Renal cortex interstitium (tissue), 11 donors: ENCODE results near the gene MET. TPM values are rescaled to one million over a fixed set of nuclear protein-coding genes. Genes with fewer than 3 reads are reported as not detected.
"Not testable (repeated sequence)": the region's sequence is repeated elsewhere in the genome, so short reads cannot be mapped to it uniquely, and the experiment has no call there.

ENCODE experiments used
- DNase-seq, 11 donors: peaks; one replicate each; pipeline ENCODE4 v3.0.0-alpha.2; 2013; ENCODE audit warnings: low read depth in 9 of 11, low spot score in 4 of 11; ENCODE audit errors: extremely low read depth in 1 of 11
- polyA plus RNA-seq, 3 donors: library from polyadenylated mRNA; unstranded; fragments of 120-200 nt; gene quantifications; one replicate each; pipeline ENCODE4 v1.2.1, GENCODE V29; 2013; ENCODE audit not compliant: insufficient read length in 3 of 3

The MET gene
- polyA plus RNA-seq, 3 donors, result 41.0 to 55.2 (median 54.2) TPM

DNA sequence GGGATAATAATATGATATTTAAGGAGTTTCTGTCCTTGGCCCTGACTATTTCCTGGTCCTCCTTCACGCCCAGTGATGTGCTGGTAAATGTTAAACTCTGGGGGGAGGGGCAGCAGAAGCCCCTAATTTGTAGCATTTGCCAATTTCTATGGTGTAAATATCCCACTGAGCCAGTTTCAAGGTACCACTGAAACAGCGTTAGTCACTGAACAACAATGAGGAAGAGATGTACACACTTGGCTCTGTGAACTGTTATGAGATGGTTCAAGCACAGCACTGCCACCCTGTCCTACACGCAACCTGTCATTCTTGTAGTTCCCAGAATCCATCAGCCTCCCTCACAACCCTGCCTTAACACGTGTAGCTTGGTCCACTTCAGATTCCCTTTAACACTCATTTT lies 39.8 kb downstream of the MET start:
- DNase-seq, result no peak

DNA sequence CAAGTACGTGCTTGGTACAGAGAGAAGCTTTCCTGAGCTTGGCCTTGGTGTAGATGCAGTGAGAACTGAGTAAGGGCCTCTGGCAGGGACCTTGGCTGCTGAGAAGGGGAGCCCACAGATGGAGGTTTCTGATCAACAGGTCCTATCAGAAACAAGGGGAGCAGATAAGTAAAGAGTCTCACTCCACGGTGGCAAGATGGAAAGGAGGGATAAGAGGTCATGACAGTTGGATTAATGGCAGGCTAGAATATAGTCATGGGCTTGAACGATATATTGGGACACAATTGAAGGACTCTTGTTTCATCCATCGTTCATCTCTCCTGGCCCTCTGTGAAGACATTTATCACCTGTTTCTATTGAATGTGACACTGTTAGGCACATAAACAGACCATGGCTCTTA lies 41.5 kb downstream of the MET start:
- no peak for DNase-seq

DNA sequence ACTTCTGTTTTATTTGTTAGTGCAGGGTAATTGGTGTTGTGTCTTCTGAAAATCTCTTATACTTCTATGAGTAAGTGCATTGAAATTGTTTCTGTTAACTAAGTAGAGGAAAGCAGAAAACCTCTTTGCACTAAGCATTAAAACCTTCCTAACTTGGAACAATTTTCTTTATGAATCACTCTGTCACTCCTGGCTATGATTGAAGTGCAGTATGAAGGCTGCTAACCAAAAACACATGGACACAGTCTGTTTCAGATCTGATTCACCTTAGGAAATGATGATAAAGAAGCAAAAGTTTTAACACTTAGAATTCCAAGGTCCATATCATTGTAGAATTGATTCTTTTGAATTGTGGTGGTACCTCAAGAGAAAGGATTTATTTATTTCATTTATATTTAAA lies 41.9 kb downstream of the MET start:
- no peak for DNase-seq

DNA sequence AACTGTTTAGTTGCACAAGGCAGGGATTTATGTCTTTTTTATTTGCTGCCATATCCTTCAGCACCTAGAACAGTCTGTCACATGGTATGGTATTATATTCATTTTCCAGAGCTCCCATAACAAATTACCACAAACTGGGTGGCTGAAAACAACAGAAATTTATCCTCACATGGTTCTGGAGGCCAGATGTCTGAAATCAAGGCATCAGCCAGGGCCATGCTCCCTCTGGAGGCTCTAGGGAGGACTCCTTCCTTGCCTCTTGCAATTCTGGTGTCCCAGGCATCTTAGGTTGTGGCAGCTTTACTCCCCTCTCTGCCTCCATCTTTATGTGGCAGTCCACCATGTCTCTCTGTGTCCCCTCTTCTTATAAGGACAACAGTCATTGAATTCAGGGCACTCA lies 43.1 kb downstream of the MET start:
- no peak for DNase-seq

DNA sequence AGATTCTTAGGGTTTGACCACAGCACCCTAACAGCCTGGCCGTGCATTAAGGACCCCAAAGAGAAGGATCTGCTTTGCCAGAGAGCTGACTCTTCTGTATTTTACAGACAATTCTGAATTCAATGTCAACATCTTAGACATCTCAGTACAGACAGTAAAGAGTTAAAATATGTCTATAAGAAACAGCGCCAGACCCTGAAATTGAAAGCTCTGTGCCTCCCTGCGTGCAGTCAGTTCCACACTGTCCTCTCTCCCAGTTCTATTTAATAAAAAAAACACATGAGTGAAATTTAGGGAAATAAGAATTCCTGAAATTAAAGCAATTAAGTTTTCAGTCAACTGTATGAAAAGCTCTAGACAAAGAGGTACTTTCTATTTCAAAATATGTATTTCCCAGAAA lies 45.1 kb downstream of the MET start:
- DNase-seq, result no peak

DNA sequence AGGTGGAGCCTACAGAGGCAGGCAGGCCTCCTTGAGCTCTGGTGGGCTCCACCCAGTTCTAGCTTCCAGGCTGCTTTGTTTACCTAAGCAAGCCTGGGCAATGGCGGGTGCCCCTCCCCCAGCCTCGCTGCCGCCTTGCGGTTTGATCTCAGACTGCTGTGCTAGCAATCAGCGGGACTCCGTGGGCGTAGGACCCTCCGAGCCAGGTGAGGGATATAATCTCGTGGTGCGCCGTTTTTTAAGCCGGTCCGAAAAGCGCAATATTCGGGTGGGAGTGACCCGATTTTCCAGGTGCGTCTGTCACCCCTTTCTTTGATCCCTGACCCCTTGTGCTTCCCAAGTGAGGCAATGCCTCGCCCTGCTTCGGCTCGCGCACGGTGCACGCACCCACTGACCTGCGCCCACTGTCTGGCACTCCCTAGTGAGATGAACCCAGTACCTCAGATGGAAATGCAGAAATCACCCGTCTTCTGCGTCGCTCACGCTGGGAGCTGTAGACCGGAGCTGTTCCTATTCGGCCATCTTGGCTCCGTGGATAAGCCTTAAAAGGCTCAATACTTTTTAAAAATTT lies 52.0 kb downstream of the MET start:
- DNase-seq, result not testable (repeated sequence)

DNA sequence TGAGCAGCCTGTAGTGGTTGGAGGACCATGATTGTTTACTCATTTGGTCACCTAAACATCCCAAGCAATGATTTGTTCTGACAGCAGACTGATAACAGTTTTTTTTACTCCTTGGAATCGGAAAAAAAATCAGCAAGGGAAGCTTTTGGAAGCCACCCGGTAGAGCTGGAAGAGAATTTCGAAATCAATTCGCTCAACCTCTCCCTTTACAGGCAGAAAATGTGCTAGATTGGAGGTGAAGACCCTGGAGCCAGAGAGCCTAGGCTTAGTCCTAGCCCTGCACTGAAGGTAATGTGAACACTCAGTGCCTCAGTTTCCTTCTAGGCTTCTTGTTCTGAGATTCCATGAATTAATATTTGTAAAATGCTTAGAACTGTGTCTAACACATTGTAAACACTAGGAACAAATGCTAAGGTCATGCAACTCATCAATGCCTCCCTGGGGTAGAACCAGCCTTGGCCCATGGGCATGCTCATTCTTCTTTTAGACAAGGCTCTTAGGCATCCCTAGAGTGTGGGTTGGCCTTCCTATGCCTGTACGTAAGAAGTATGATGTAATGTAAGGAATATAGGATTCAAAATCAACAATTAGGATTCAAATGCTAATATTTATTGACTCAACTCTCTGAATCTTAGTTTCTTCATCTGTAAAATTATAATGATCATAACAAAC lies 52.7 kb downstream of the MET start:
- DNase-seq, result no peak

DNA sequence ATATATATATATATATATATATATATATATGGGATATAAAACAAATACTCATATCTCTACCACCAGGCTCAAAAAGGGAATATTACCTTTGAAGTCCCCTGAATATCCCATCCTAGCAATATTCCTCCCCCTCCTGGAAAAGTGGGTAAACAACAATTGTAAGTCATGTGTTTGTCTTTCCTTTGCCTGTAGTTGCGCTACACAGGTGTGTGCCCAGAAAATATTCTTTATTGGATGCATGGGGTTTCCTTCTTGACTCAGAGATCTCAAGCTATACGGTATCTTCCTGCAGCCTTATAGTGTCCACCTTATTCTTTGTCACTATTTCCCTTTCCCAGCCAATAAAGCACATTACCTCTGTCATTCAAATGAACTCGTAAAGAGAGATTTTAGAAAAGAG lies 54.2 kb downstream of the MET start:
- no peak for DNase-seq

DNA sequence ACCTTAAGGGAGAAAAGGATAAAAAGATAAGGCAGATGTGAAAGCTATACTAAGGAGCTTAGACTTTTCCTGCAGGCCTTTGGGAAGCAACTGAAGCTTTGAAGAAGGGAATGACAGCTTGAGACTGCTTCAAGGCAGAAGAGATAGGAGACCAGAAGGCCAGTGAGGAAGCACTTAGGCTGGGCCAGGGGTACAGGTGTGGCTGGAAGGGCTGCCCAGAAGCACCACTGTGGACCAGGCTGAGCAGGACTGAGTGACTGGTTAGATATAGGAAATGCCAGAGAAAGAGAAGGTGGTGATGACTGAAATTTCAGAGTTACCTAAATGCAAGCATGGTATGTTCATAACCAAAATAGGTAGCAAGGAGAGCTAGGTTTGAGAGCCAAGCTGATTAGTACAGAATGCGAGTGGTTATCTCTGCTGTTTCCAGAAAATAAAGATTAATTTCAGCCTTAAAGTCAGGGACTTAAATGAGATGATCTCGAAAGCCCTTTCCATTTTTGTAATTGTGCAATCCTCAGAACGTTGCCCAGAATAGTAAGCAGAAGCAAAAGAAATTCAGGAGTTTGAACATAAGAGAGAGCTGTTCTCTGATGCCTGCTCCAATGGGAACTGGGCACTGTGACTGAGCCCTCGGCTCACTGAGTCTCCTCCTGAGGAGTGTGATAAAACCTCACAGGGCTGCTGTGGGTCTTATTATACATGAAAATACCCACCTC lies 54.9 kb downstream of the MET start:
- DNase-seq, result no peak

DNA sequence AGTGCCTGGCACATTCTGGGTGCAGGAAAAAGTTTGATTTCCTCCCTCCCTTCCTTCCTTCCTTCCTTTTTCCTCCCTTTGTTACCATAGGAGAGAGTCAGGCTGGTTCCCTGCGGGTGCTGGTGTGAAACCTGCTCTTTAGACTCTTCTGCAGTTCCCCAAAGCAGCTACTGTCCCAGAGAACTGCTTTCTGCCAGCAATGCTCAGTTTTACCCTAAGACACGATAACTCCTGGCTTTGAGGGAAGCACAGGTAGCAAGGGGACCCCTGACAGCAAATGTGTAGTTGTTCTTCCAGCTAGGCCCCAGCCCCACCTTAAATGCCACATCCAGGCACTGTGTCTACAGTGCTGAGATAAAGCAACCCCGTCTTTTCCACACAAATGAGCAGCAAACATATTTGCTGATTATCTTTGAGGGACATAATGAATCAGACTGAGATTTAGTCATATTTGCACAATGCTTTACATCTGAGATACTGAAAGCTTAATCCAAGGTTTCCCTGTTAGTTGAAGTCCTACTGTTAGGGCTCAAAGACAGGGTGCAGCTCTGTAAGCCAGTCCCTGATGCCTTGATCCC lies 55.5 kb downstream of the MET start:
- no peak for DNase-seq

DNA sequence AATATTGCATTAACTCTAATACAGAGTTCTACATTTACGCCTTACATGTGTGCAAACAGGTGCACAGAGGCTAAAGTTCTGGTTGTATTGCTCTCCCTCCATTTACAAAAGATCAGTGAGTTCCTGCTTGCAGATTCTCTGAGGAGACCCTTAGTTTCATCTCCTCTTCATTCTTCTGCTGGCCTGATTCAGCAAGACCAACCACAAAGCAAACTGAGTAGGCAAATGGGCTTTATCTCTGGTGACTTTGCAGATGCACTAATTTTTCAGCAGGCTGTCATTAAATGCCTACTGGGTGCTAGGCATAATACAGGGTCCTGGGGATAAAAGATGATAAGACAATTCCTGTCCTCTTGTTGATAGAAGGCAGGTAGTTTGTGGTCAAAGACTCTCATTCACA lies 56.4 kb downstream of the MET start:
- DNase-seq, result no peak

DNA sequence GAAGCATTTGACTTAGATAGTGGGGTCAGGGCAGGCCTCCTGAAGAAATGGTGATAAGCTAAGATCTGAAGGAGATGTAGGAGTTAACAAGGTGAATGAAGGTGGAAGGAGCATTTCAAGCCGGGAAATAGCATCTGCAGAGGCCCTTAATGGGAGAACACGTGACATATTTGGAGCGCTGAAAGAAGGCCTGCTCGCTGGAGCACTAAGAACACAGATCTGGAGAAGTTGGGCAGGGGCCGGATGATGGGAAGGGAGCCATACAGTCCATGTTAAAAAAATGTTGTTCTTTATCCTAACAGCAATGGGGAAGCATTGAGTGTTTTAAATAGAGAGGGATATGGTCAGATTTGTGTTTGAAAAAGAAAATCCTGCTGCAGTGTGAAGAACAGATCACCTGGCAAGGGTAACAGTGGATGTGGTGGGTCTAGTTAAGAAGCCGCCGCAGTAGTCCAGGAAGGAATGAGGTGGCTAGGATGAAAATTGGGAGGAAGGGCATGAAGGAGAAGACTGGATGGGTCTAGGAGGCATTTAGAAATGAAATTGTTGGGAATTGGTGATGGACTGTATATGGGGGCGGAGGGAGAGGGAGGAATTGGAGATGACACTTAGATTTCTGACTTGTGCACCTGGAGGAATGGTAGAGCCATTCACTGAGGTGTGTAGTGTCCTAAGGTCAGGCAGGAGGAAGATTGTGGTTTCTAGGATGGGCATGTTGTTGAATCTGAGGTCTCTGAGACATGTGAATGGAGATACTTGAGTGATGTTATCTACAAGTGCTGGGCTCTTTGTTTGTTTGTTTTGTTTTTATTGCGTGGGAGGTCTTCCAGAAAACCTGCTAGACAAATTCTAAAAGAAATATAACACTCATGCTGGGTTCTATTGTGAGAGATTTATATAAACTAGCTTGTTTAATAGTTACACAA lies 58.4 kb downstream of the MET start:
- no peak for DNase-seq

DNA sequence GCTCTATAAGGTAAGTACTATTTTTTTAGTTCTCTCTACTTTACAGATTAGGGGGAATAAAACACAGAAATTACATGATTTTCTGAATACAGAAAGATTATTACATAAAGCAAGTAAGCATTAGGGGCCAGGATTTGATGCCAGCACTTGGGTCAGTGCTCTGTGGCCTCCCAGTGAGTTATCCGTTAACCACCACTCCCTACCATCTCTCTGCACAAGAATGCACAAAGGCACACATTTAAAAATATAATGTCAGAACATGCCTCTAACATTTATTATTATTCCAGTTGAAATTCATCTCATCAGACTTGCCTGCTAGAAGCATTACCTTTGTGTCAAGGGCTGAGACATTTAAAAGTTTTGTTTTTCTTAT lies 59.0 kb downstream of the MET start:
- DNase-seq, result no peak

DNA sequence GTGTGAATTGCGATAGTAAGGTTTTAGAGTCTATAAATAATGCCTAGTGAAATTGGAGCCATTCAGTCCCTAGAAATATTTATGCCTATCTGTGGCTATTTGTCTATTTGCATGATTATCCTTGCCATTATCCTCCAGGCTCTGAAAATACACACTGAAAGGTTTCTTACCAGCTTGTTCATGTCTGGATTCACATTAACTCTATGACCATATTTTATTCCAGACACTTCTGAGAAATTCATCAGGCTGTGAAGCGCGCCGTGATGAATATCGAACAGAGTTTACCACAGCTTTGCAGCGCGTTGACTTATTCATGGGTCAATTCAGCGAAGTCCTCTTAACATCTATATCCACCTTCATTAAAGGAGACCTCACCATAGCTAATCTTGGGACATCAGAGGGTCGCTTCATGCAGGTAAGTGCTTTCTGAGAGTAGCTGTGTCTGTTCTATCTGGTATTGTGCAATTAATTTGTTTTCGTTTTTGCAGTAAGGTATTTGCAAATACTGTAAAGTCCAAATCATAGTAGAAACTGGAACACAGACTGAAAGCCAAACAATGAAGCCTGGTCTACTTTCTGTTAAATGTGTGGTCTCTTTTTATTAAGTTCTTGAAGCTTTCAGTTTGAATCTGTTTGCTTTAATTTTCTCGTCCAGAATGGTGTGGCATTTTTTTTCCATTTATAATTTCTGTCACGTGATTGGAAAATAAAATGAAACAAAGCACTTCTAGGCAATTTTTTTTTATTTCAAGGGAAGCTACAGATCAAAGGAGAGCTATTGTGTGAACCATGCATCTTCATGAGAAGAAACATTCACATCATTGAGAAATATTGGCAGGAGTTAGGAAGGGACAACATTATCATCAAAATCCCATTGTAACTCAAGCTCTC lies 59.7 kb downstream of the MET start:
- DNase-seq, result no peak

DNA sequence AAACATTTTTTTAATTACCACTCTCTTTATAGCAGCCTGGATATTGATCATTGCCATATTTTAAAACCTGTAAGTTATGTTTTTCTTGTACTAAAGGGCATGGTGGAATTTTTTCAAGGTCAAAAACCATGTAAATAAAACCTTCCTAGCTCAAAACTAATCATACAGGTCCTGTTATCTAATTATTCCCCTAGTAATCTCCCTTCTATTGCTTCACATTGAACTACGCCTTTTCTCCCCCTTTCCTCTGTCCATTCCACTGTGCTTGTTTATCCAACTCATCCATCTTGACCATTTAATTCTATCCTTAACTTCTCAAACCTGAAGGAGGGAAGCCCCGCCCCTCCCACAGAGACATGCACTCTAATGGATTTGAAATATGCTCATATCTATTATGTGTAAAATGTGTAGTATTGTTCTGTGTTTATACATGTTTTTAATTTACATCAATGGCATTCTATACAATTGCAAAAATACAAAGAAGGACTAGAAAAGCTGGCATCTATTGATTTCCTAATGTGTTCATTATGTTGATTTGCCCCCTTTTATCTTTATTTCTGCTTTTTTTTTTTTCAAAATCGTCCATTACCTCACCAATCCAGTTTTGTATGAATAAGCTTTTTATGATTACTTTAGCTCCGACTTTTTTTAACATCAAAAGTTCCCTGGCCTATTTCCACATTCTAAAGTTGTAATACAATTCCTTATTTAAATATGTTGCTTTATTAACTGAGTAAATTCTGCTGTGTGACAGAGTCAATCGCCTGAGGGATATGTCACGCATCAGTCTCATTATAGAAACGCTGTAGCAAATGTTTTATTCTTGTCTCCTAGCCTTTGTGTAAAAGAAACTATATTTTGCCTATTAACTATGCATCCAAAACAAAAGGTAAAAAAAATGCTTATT lies 61.0 kb downstream of the MET start:
- DNase-seq, result no peak

DNA sequence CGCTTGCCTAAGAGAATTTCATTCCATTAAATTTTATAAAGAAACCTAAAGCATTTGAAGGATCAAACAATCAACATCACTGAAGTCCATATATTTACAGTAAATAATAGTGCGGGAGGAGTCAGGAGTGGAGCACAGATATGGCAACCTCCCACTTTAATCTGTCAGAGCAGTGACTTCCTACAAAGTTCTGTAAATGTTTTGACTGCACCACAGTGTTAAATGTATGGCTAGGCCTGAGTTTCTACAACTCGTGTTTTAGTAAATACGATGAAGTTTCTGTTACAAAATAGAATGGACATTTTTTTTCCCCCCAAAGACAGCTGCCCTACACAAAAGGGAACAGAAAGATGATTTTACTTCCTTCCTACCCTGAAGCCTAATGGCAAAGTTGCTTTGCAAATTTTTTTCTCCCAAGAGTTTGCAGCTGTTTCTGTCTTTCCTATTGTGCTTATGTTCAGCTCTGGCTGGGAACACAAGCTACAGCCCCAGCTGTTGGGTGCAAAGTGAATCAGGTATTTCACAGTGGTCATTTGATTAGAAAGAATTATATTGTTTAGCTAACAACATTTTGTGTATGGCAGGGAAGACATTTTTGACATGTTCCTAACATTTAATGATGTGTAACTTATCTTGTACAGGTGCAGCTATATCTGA lies 62.1 kb downstream of the MET start:
- DNase-seq, result no peak

DNA sequence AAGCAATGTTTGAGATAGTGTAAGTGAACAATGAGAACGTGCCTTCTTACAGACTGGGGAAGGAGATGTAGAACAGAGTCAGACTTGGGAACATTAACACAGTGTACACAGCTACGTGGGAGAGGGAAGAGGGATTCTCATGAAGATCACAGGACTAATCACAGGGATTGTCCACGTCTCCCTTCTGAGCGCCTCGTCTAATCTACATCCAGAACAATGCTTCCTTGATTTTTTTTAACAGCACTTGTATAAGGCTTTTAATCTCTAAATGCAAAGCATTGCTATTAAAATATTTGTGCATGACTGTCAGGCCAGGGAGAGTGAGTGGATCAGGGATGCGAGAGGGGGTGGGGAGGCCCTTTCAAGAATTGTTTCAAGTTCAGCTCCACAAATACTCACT lies 62.7 kb downstream of the MET start:
- no peak for DNase-seq
